OCI-LY1 (cell line): Measurements from ENCODE around the gene SLC25A34.

Source experiments
- EZH2 ChIP-seq: fragments of 200-600 bp; sonication (generic), shearing (Covaris generic); IDR thresholded peaks from 2 replicates; pipeline ENCODE4 v1.8.0; 2017; ENCODE audit warnings: borderline replicate concordance, mixed run types, mild to moderate bottlenecking, antibody characterized with exemption, low read length, moderate library complexity, mixed read lengths
- TF ChIP-seq, protein P1 (sequence below): fragments of 200-600 bp; sonication (generic), shearing (Covaris generic); IDR thresholded peaks from 2 replicates; pipeline ENCODE4 v1.5.1; 2017; ENCODE audit warnings: mild to moderate bottlenecking, antibody characterized with exemption, low read length, moderate library complexity, mixed read lengths

DNA sequence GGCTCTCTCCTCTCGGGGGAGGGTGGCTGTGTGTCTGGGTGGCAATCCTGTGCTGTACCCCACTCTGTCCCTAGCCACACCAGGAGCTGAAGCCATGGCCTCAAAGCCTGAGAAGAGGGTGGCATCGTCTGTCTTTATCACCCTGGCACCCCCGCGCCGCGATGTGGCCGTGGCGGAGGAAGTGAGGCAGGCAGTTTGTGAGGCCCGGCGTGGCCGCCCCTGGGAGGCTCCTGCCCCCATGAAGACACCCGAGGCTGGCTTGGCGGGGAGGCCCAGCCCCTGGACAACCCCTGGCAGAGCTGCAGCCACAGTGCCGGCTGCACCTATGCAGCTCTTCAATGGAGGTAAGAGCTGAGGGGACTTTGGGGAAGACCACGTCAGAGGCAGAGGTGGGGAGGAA lies 28.8 kb downstream of the SLC25A34 start:
- TF ChIP-seq, protein P1, sequence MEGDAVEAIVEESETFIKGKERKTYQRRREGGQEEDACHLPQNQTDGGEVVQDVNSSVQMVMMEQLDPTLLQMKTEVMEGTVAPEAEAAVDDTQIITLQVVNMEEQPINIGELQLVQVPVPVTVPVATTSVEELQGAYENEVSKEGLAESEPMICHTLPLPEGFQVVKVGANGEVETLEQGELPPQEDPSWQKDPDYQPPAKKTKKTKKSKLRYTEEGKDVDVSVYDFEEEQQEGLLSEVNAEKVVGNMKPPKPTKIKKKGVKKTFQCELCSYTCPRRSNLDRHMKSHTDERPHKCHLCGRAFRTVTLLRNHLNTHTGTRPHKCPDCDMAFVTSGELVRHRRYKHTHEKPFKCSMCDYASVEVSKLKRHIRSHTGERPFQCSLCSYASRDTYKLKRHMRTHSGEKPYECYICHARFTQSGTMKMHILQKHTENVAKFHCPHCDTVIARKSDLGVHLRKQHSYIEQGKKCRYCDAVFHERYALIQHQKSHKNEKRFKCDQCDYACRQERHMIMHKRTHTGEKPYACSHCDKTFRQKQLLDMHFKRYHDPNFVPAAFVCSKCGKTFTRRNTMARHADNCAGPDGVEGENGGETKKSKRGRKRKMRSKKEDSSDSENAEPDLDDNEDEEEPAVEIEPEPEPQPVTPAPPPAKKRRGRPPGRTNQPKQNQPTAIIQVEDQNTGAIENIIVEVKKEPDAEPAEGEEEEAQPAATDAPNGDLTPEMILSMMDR, result no peak
- no peak for TF ChIP-seq EZH2
